HCT116 (cell line): ENCODE data around the gene NANOS2. TPM values are rescaled to one million over a fixed set of nuclear protein-coding genes. Genes with fewer than 3 reads are reported as not detected.

ENCODE experiments used
- ATAC-seq: fragments of 200-7000 bp; cut with Tn5 transposase; 2 replicates; pipeline ENCODE4 v1.9.1; 2020; ENCODE audit warnings: mild to moderate bottlenecking, moderate library complexity
- BruUV-seq: library from RNA; stranded (reverse); fragments of 400-500 nt; replicated peaks from 2 replicates; lab custom pipeline; 2021; lab: Mats Ljungman, UMichigan
- CTCF ChIA-PET: fragments of 300-600 bp; sonication (Branson Sonifier 250); formaldehyde crosslinking; loops from one replicate; lab custom pipeline; 2021; ENCODE audit warnings: antibody characterized with exemption; lab: Charles Lee
- POLR2A ChIA-PET: fragments of 300-600, 350-600 bp; sonication (Branson Sonifier 250); formaldehyde crosslinking; loops from one replicate; lab custom pipeline; 2021; ENCODE audit warnings: antibody characterized with exemption; lab: Charles Lee
- RAD21 ChIA-PET, 2 experiments: fragments of 300-600 bp; sonication (Branson Sonifier 250); formaldehyde crosslinking; loops; one replicate each; lab custom pipeline; 2023; ENCODE audit warnings: low total read pairs in 2 of 2; ENCODE audit not compliant: uncharacterized antibody in 2 of 2, unreplicated experiment in 2 of 2, low non-redundant PET in 1 of 2; lab: Charles Lee
- DNase-seq: peaks from one replicate; pipeline ENCODE4 v3.0.0-alpha.2; 2010; ENCODE audit warnings: low read depth, low spot score
- H2AFZ ChIP-seq: fragments of 200-600 bp; shearing (Covaris generic), sonication (generic); 2 replicates; pipeline ENCODE4 v1.6.1; 2017; ENCODE audit warnings: low read depth, mixed run types, mixed read lengths, antibody characterized with exemption, low read length; ENCODE audit not compliant: poor library complexity, severe bottlenecking
- H3K27ac ChIP-seq: 2 replicates; pipeline ENCODE4 v1.5.1; 2012; ENCODE audit warnings: low read depth, low read length
- H3K27me3 ChIP-seq: fragments of 200-600 bp; sonication (generic); 2 replicates; pipeline ENCODE4 v1.6.1; 2016; ENCODE audit warnings: mixed run types, low read length, mixed read lengths; ENCODE audit not compliant: insufficient read depth
- H3K36me3 ChIP-seq, 2 experiments: fragments of 200-500 bp in 1 of 2; fragments of 200-600 bp in 1 of 2; sonication (Bioruptor generic) in 1 of 2; sonication (generic) in 1 of 2; 2 replicates each; pipeline versions ENCODE4 v1.5.1 to v1.6.1; 2014 to 2016; ENCODE audit warnings: low read length in 2 of 2, inconsistent platforms in 1 of 2, mixed read lengths in 1 of 2, mixed run types in 1 of 2; ENCODE audit not compliant: insufficient read depth in 2 of 2, control insufficient read depth in 1 of 2
- H3K4me1 ChIP-seq, 2 experiments: fragments of 200-600 bp in 1 of 2; sonication (generic) in 1 of 2; 2 replicates each; pipeline versions ENCODE4 v1.5.1 to v1.6.1; 2012 to 2017; ENCODE audit warnings: low read length in 2 of 2, inconsistent platforms in 1 of 2, mild to moderate bottlenecking in 1 of 2, mixed read lengths in 1 of 2, mixed run types in 1 of 2, moderate library complexity in 1 of 2; ENCODE audit not compliant: insufficient read depth in 2 of 2, control insufficient read depth in 1 of 2
- H3K4me2 ChIP-seq: fragments of 200-600 bp; sonication (generic); 2 replicates; pipeline ENCODE4 v1.6.1; 2017; ENCODE audit warnings: mixed run types, low read length, mixed read lengths
- H3K4me3 ChIP-seq, 2 experiments: fragments of 200-600 bp in 1 of 2; sonication (generic) in 1 of 2; replicated peaks in 1 of 2; 2 replicates each; pipeline ENCODE4 v1.5.1; 2011 to 2016; ENCODE audit warnings: low read length in 2 of 2, control low read depth in 1 of 2, low read depth in 1 of 2, mild to moderate bottlenecking in 1 of 2, mixed read lengths in 1 of 2, mixed run types in 1 of 2
- H3K79me2 ChIP-seq: fragments of 200-600 bp; sonication (generic); 2 replicates; pipeline ENCODE4 v1.6.1; 2017; ENCODE audit warnings: mild to moderate bottlenecking, mixed run types, low read length, moderate library complexity, mixed read lengths; ENCODE audit not compliant: insufficient read depth
- H3K9ac ChIP-seq: fragments of 200-600 bp; sonication (generic); 2 replicates; pipeline ENCODE4 v1.6.1; 2016; ENCODE audit warnings: low read length, mixed read lengths
- H3K9me2 ChIP-seq: fragments of 200-600 bp; sonication (generic), shearing (Covaris generic); 2 replicates; pipeline ENCODE4 v1.6.1; 2017; ENCODE audit warnings: mixed run types, mild to moderate bottlenecking, moderate library complexity; ENCODE audit not compliant: insufficient read depth
- H3K9me3 ChIP-seq, 2 experiments: fragments of 200-500 bp in 1 of 2; fragments of 200-600 bp in 1 of 2; sonication (Bioruptor generic) in 1 of 2; sonication (generic) in 1 of 2; 2 replicates each; pipeline ENCODE4 v1.6.1; 2014 to 2017; ENCODE audit warnings: low read length in 2 of 2, mixed read lengths in 2 of 2, inconsistent platforms in 1 of 2, low read depth in 1 of 2, mild to moderate bottlenecking in 1 of 2, mixed run types in 1 of 2, moderate library complexity in 1 of 2; ENCODE audit not compliant: control insufficient read depth in 1 of 2, insufficient read depth in 1 of 2
- H4K20me1 ChIP-seq: fragments of 200-600 bp; sonication (generic), shearing (Covaris generic); 2 replicates; pipeline ENCODE4 v1.6.1; 2017; ENCODE audit warnings: mixed run types, mild to moderate bottlenecking, moderate library complexity; ENCODE audit not compliant: insufficient read depth
- CEBPB ChIP-seq: IDR thresholded peaks from 2 replicates; pipeline ENCODE4 v1.6.1; 2012; ENCODE audit warnings: low read depth
- EGR1 ChIP-seq: IDR thresholded peaks from 2 replicates; pipeline ENCODE4 v1.6.1; 2012; ENCODE audit warnings: low read depth
- ELF1 ChIP-seq: IDR thresholded peaks from 2 replicates; pipeline ENCODE4 v1.6.1; 2012; ENCODE audit warnings: low read depth, borderline replicate concordance
- EZH2 ChIP-seq: fragments of 200-600 bp; sonication (generic); IDR thresholded peaks from 2 replicates; pipeline ENCODE4 v1.6.1; 2017; ENCODE audit warnings: antibody characterized with exemption, mixed run types
- EZH2phosphoT487 ChIP-seq: fragments of 200-600 bp; IDR thresholded peaks from 2 replicates; pipeline ENCODE4 v1.6.1; 2018; ENCODE audit warnings: antibody characterized with exemption, borderline replicate concordance
- REST ChIP-seq: IDR thresholded peaks from 2 replicates; pipeline ENCODE4 v1.6.1; 2012; ENCODE audit warnings: low read depth
- SP1 ChIP-seq: IDR thresholded peaks from 2 replicates; pipeline ENCODE4 v1.6.1; 2012; ENCODE audit warnings: low read depth
- SRF ChIP-seq: IDR thresholded peaks from 2 replicates; pipeline ENCODE4 v1.6.1; 2012; ENCODE audit warnings: low read depth
- TCF7L2 ChIP-seq: IDR thresholded peaks from 2 replicates; pipeline ENCODE4 v1.7.0; 2011; ENCODE audit warnings: borderline replicate concordance, inconsistent platforms; ENCODE audit not compliant: insufficient read depth, insufficient read length; ENCODE audit errors: extremely low read depth
- YY1 ChIP-seq: IDR thresholded peaks from 2 replicates; pipeline ENCODE4 v1.6.1; 2011; ENCODE audit warnings: low read length, low read depth, moderate library complexity, mild to moderate bottlenecking; ENCODE audit not compliant: insufficient replicate concordance; ENCODE audit errors: extremely low read depth
- ZBTB33 ChIP-seq: IDR thresholded peaks from 2 replicates; pipeline ENCODE4 v1.6.1; 2011; ENCODE audit warnings: mild to moderate bottlenecking, low read length, moderate library complexity; ENCODE audit not compliant: insufficient replicate concordance; ENCODE audit errors: extremely low read depth
- ZFX ChIP-seq: fragments of 450-650 bp; IDR thresholded peaks from 2 replicates; pipeline ENCODE4 v1.6.1; 2017
- ZNF274 ChIP-seq: fragments of 200-500 bp; sonication (Bioruptor generic); IDR thresholded peaks from 2 replicates; pipeline ENCODE4 v1.6.1; 2014; ENCODE audit warnings: mild to moderate bottlenecking, low read depth, low read length, inconsistent platforms
- intact Hi-C: fragments of 100-400 bp; cut with micrococcal nuclease; formaldehyde crosslinking; loops from 2 replicates; pipeline ENCODE4 v1.10.0; 2022
- total RNA-seq: library from RNA; stranded (reverse); gene quantifications from one replicate; pipeline ENCODE4 v1.2.1, GENCODE V29; 2021; ENCODE audit not compliant: unreplicated experiment

Gene NANOS2
- total RNA-seq, 1 experiment from 2014 or later, result not detected

GRCh38 chr19:45889210-45889885 lies 25.2 kb downstream of the NANOS2 start:
- DNase-seq (no peak), ATAC-seq (no peak)
- no peak overlapping the region for H3K4me2 ChIP-seq
- intact Hi-C loops, result no loop called here
- peaks cover 10% of the 10 kb centered on the region for H3K79me2 ChIP-seq
- no peak overlapping the region for H3K4me3 ChIP-seq
- H3K9me3 ChIP-seq, result no peaks in the 10 kb centered on the region
- RAD21 ChIA-PET, result no interaction called here
- H3K9ac ChIP-seq, result no peak overlapping the region
- BruUV-seq, result no TSS peak
- no peaks in the 10 kb centered on the region for H4K20me1 ChIP-seq
- no peak for TF ChIP-seq ZFX
- no peak for TF ChIP-seq ZNF274
- no peak for TF ChIP-seq EZH2
- TF ChIP-seq ELF1, result no peak
- no peak for TF ChIP-seq SRF
- TF ChIP-seq SP1, result no peak
- no peak for TF ChIP-seq ZBTB33
- TF ChIP-seq EGR1, result no peak
- TF ChIP-seq REST, result no peak
- no peak for TF ChIP-seq CEBPB
- TF ChIP-seq YY1, result no peak
- no peak for TF ChIP-seq EZH2phosphoT487
- TF ChIP-seq TCF7L2, result no peak
- no peak overlapping the region for H3K27ac ChIP-seq
- no peak overlapping the region for H2AFZ ChIP-seq
- no peaks in the 10 kb centered on the region for H3K36me3 ChIP-seq
- H3K27me3 ChIP-seq, result no peaks in the 10 kb centered on the region
- CTCF ChIA-PET, result no interaction called here
- H3K9me2 ChIP-seq, result no peaks in the 10 kb centered on the region
- H3K4me1 ChIP-seq, result peaks cover 5 to 14% of the 10 kb centered on the region in 2 experiments; a peak in 3 of 4 replicates
- POLR2A ChIA-PET, result no interaction called here
